ENCODE data around the gene EPN1.

Gene EPN1

GRCh38 chr19:55680339-55681130 lies 5.5 kb downstream of the EPN1 start:
- ATAC-seq: no peak

- ATAC-seq: no peak
These were observed 6.4 kb downstream of the EPN1 start for GRCh38 chr19:55681131-55682092.

- ATAC-seq: no peak
These were observed 8.6 kb downstream of the EPN1 start for GRCh38 chr19:55683449-55684261.

GRCh38 chr19:55684946-55685681 lies 10.1 kb downstream of the EPN1 start:
- no peak for ATAC-seq

GRCh38 chr19:55685776-55686175 lies 10.8 kb downstream of the EPN1 start:
- ATAC-seq: no peak

GRCh38 chr19:55686311-55687050 lies 11.5 kb downstream of the EPN1 start:
- ATAC-seq: no peak

- no peak for ATAC-seq
These were observed 12.5 kb downstream of the EPN1 start for GRCh38 chr19:55687281-55688201.

GRCh38 chr19:55688422-55689218 lies 13.6 kb downstream of the EPN1 start:
- no peak for ATAC-seq

- no peak for ATAC-seq
These were observed 14.5 kb downstream of the EPN1 start for GRCh38 chr19:55689411-55690108.

GRCh38 chr19:55690109-55690768 lies 15.2 kb downstream of the EPN1 start:
- ATAC-seq: no peak

GRCh38 chr19:55690769-55691545 lies 15.9 kb downstream of the EPN1 start:
- no peak for ATAC-seq

GRCh38 chr19:55691561-55692481 lies 16.8 kb downstream of the EPN1 start:
- ATAC-seq: no peak

GRCh38 chr19:55692681-55693081 lies 17.7 kb downstream of the EPN1 start:
- no peak for ATAC-seq

GRCh38 chr19:55693336-55693974 lies 18.4 kb downstream of the EPN1 start:
- ATAC-seq: no peak

GRCh38 chr19:55694241-55694655 lies 19.2 kb downstream of the EPN1 start:
- ATAC-seq: no peak
